DOHH2 (cell line): ENCODE results near the gene SHISA6.

Experiments used
- EZH2phosphoT487 ChIP-seq: fragments of 200-600 bp; sonication (generic); IDR thresholded peaks from 2 replicates; pipeline ENCODE4 v1.6.1; 2017; ENCODE audit warnings: borderline replicate concordance, mild to moderate bottlenecking, antibody characterized with exemption, low read length, moderate library complexity, mixed read lengths
- TF ChIP-seq, protein P1 (sequence below): fragments of 200-600 bp; sonication (generic); IDR thresholded peaks from one replicate; pipeline ENCODE4 v1.5.1; 2014; ENCODE audit warnings: antibody characterized with exemption, mild to moderate bottlenecking, low read depth, low read length; ENCODE audit not compliant: poor library complexity, severe bottlenecking

- TF ChIP-seq, protein P1, sequence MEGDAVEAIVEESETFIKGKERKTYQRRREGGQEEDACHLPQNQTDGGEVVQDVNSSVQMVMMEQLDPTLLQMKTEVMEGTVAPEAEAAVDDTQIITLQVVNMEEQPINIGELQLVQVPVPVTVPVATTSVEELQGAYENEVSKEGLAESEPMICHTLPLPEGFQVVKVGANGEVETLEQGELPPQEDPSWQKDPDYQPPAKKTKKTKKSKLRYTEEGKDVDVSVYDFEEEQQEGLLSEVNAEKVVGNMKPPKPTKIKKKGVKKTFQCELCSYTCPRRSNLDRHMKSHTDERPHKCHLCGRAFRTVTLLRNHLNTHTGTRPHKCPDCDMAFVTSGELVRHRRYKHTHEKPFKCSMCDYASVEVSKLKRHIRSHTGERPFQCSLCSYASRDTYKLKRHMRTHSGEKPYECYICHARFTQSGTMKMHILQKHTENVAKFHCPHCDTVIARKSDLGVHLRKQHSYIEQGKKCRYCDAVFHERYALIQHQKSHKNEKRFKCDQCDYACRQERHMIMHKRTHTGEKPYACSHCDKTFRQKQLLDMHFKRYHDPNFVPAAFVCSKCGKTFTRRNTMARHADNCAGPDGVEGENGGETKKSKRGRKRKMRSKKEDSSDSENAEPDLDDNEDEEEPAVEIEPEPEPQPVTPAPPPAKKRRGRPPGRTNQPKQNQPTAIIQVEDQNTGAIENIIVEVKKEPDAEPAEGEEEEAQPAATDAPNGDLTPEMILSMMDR = no peak
- no peak for TF ChIP-seq EZH2phosphoT487
These were observed 251.5 kb downstream of the SHISA6 start for GRCh38 chr17:11492511-11492910.
